HG02588 (cell line): Measurements from ENCODE around the gene CNOT2.

Experiments
- ATAC-seq: cut with Tn5 transposase; IDR thresholded peaks from one replicate; pipeline ENCODE4 v1.9.1; 2021; ENCODE audit warnings: mild to moderate bottlenecking, moderate library complexity; ENCODE audit not compliant: unreplicated experiment

Gene CNOT2

GRCh38 chr12:70249903-70250302 is 6.7 kb downstream of the CNOT2 start:
- ATAC-seq, result no peak

- ATAC-seq, result no peak
Observed at GRCh38 chr12:70251226-70251625, 8.0 kb downstream of the CNOT2 start.

DNA sequence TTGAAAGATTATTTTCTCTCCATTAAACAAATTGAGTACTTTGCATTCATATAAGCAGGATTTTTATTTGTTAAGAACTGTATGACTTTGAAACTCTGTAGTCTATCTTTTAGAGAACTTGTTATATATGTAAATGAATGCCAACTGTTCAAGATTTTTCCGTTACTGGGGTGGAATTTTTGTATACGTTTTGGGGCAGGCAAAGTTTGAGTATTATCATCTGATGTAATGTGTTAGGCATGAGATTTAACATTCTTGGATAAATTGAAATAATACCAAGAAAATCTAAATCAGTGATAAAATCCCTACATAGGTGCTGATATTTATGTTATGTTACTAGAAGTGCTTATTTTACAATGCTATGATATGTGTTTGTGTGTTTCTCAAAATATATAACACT is 8.4 kb downstream of the CNOT2 start:
- no peak for ATAC-seq

GRCh38 chr12:70252832-70253231 is 9.6 kb downstream of the CNOT2 start:
- ATAC-seq, result no peak

GRCh38 chr12:70254225-70254624 is 11.0 kb downstream of the CNOT2 start:
- ATAC-seq, result no peak

GRCh38 chr12:70254846-70255245 is 11.6 kb downstream of the CNOT2 start:
- no peak for ATAC-seq

- ATAC-seq, result no peak
Observed at GRCh38 chr12:70255311-70255710, 12.1 kb downstream of the CNOT2 start.

DNA sequence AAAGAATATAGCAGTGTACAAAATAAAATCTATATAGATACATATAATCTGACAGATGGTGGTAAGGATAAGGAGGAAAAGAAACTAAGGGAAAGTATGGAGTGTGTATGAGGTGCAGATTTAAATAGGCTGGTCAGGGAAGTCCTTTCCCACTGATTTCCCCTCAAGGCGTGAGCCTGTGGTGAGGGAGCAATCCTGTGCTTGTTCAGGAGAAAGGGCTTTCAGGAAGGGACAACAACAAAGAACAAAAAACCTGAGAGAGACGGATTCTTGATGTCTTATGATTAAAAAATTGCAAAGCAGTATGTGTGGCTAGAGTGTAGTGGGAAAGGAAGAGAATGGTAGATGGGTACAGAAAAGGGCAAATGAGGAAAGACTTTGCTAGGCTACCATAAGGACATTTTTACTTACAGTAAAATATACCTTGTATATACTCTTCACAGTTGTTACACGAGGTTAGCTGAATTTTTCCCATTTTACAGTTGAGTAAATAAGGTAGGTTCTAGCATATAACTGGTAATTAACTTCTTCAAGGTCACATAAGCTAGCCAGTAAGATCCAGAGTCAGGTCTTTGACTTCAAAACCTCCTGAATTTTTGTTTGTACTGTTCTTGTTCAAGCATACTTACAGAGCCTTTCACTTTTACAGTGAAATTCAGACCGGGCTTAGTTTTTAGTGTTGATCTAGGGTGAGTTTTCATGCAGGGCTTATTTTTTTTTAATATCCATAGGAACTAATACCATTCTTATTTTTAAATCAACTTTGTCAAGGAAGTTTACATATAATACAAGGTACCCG is 15.6 kb downstream of the CNOT2 start:
- ATAC-seq, result no peak

GRCh38 chr12:70260646-70261045 is 17.4 kb downstream of the CNOT2 start:
- ATAC-seq, result no peak

- ATAC-seq, result no peak
Observed at GRCh38 chr12:70264067-70264867, 21.0 kb downstream of the CNOT2 start.

DNA sequence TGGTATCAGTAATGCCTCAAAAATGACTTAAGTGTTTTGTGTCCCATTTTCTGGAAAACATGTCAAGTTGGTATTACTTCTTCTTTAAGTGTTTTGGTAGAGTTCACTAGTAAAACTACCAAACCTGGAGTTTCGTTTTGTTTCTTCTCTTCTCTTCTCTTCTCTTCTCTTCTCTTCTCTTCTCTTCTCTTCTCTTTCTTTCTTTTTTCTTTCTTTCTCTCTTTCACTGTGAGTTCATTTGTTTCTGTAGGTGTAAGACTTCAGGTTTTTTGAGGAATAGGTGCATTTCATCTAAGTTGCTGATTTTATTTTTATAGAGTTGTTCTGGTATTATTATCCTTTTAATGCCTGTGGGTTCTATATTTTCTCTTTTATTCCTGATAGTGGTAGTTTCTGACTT is 21.9 kb downstream of the CNOT2 start:
- no peak for ATAC-seq

GRCh38 chr12:70267550-70267949 is 24.3 kb downstream of the CNOT2 start:
- no peak for ATAC-seq

GRCh38 chr12:70268972-70269371 is 25.7 kb downstream of the CNOT2 start:
- no peak for ATAC-seq

DNA sequence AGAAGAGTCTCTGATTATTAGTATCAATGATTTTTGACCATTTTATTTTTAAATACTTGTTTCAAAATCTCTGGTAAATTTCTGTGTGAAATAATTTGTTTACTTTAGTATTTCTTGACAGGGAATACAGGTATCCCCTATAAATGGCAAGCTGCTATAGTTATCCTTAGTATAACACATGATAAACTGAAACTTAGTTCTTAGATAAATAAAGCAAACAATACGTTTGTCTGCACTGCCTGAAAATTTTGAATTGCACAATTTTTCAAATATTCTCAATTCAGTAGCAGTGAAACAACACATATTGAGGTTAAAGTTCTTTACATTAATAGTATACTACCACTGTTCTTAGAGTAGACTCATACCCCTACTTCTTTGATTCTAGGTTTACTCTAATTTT is 26.9 kb downstream of the CNOT2 start:
- no peak for ATAC-seq

DNA sequence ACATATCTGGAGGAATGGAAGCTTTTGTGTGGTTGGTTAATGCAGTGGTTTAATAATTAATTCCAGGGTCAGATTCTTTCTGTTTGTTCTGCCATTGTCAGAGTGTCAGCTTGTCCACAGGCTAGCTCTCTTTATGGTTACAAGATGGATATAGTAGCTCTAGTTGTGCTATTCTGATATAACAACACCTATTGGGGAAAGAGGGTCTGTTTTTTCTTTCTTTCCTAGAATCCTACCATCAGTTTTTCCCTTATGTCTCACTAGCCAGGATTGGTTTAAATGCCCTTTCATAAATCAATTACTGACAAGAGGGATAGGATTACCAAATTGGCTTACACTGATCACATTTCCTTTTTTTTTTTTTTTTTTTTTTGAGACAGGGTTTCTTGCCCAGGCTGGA is 27.8 kb downstream of the CNOT2 start:
- no peak for ATAC-seq

- ATAC-seq, result no peak
Observed at GRCh38 chr12:70272510-70272909, 29.3 kb downstream of the CNOT2 start.

DNA sequence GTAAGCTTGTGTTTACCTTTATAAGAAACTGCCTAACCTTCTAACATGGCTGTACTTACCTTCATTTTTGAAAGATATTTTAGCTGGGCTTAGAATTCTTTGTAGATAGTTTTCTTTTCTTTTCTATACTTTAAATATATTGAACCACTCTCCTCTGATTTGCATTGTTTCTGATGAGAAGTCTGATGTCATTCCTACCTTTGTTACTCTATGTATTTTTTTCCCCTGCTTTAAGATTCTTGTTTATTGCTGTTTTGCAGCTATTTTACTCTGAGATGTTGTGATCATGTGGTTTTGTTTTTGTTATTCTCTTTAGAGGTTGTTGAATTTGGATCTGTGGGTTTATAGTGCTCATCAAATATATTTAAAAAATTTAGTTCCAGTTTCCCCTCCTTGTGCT is 31.8 kb downstream of the CNOT2 start:
- ATAC-seq, result no peak

GRCh38 chr12:70277973-70278372 is 34.7 kb downstream of the CNOT2 start:
- ATAC-seq, result no peak

GRCh38 chr12:70278945-70279344 is 35.7 kb downstream of the CNOT2 start:
- no peak for ATAC-seq

DNA sequence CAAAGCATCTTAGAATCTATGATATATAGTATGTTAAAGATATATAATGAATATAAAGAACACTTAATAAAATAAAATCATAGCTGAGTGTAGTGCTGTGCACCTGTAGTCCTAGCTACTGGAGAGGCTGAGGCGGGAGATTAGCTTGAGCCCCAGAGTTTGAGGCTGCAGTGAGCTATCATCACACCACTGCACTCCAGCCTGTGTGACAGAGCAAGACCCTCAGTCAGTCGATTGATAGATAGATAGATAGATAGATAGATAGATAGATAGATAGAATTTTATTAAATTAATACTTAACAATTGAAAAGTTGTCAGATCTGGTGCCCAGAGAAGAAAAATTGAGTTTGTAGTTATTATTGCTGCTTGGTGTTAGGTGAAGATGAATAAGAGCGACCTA is 40.0 kb downstream of the CNOT2 start:
- ATAC-seq, result no peak

- ATAC-seq, result no peak
Observed at GRCh38 chr12:70288817-70289216, 45.6 kb downstream of the CNOT2 start.

- ATAC-seq, result no peak
Observed at GRCh38 chr12:70290116-70290515, 46.9 kb downstream of the CNOT2 start.
